ENCODE results near the gene CPNE7. TPM values are rescaled to one million over a fixed set of nuclear protein-coding genes. Genes with fewer than 3 reads are reported as not detected.

CPNE7 gene
- polyA plus RNA-seq, 3 donors from 2014 or later: 1.9 to 5.1 TPM; not detected in 1

- H3K4me1 Mint-ChIP-seq: no peaks in the 10 kb centered on the region
- H3K27ac Mint-ChIP-seq: no peak overlapping the region
- H3K27me3 Mint-ChIP-seq (ENCODE audit: low read depth in 3 of 3): peaks cover 0 to 1% (median 0%) of the 10 kb centered on the region in 3 donors
- H3K36me3 Mint-ChIP-seq: peaks cover 0 to 22% (median 9%) of the 10 kb centered on the region in 3 donors
- no peak for DNase-seq
- H3K4me3 Mint-ChIP-seq: no peak overlapping the region
- no peaks in the 10 kb centered on the region for H3K9me3 Mint-ChIP-seq
These were observed 30.9 kb upstream of the CPNE7 start for GRCh38 chr16:89544713-89545043.

DNA sequence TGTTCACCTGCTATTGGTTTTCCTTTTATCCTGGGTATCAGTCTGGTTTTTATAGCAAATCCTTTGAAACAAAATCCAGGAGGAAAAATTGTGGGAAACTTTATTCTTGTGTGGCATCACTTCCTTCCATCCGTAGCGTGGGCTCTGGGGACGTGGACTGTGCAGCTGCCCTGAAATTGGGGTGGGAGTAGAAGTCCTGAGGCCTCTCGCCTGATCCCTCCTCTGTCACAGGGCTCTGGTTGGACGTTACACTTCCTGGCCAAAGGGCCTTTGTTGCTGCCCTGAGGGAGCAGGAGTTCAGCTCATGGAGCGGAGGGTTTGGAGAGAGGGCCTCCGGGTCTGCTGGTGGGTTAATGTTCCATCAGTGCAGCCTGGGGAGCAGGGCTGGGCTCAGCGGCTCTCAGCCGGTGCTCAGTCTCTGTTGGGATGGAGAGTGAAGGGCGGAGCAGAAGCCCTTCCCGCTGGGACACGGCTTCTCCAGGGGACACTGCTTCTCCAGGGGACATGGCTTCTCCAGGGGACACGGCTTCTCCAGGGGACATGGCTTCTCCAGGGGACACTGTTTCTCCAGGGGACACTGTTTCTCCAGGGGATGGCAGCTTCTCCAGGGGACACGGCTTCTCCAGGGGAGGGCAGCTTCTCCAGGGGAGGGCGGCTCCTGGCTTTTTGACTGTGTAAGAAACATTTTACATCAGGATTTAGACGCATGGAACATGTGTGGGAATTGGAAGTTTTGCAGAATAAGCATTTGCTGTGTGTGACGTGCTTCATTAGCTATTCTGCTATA is 30.3 kb upstream of the CPNE7 start:
- H3K4me1 Mint-ChIP-seq: no peaks in the 10 kb centered on the region
- H3K27me3 Mint-ChIP-seq (ENCODE audit: low read depth in 3 of 3): peaks cover 0 to 1% (median 0%) of the 10 kb centered on the region in 3 donors
- no peak for DNase-seq
- H3K9me3 Mint-ChIP-seq: no peaks in the 10 kb centered on the region
- H3K36me3 Mint-ChIP-seq: peaks cover 0 to 22% (median 7%) of the 10 kb centered on the region in 3 donors
- H3K4me3 Mint-ChIP-seq: no peak overlapping the region
- no peak overlapping the region for H3K27ac Mint-ChIP-seq

DNA sequence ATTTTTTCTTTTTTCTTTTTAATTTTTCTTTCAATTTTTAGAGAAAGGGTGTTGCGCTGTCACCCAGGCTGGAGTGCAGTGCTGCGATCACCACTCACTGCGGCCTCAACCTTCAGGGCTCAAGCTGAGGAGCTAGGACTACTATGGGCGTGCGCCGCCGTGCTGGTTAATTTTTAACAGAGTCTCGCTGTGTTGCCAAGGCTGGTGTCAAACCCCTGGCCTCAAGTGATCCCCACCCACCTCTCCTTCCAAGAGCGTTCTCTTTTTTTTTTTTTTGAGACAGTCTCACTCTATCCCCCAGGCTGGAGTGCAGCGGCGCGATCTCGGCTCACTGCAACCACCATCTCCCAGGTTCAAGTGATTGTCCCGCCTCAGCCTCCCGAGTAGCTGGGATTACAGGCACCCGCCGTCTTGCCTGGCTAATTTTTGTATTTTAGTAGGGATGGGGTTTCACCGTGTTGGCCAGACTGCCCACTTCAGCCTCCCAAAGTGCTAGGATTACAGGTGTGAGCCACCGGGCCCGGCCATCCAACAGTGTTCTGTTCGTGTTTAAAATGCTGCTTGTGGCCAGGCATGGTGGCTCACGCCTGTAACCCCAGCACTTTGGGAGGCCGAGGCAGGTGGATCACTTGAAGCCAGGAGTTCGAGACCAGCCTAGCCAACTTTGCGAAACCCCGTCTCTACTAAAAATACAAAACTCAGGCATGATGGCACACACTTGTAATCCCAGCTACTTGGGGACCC is 29.6 kb upstream of the CPNE7 start:
- Mint-ChIP-seq H3K9me3 (no peaks in the 10 kb centered on the region), H3K27me3 (ENCODE audit: low read depth in 3 of 3) (peaks cover 0 to 1% (median 0%) of the 10 kb centered on the region in 3 donors), H3K4me3 (no peak overlapping the region), H3K27ac (no peak overlapping the region), H3K4me1 (no peaks in the 10 kb centered on the region), H3K36me3 (peaks cover 0 to 22% (median 7%) of the 10 kb centered on the region in 3 donors)
- DNase-seq: no peak

DNA sequence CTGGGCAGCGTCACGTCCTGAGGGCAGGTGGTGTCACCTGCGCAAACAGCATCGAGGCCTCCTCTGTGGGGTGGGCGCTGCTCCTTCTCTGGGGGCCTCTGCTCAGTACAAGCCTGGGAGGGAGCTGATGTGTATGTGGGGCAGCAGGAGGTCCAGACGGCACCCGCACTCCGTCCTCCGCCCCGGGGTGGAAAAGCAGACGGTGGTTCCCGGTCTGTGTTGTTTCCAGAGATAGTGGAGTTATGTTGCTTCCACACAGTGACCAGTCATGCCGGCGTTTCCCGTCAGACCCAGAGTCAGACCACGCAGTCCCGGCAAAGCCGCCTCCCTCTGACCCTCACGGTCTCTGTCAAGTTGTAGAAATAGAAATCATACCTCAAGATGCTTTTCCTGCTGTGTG is 28.8 kb upstream of the CPNE7 start:
- no peaks in the 10 kb centered on the region for H3K9me3 Mint-ChIP-seq
- H3K4me3 Mint-ChIP-seq: no peak overlapping the region
- H3K27me3 Mint-ChIP-seq (ENCODE audit: low read depth in 3 of 3): no peaks in the 10 kb centered on the region
- peaks cover 0 to 27% (median 3%) of the 10 kb centered on the region in 3 donors for H3K36me3 Mint-ChIP-seq
- H3K27ac Mint-ChIP-seq: no peak overlapping the region
- no peak for DNase-seq
- no peaks in the 10 kb centered on the region for H3K4me1 Mint-ChIP-seq

DNA sequence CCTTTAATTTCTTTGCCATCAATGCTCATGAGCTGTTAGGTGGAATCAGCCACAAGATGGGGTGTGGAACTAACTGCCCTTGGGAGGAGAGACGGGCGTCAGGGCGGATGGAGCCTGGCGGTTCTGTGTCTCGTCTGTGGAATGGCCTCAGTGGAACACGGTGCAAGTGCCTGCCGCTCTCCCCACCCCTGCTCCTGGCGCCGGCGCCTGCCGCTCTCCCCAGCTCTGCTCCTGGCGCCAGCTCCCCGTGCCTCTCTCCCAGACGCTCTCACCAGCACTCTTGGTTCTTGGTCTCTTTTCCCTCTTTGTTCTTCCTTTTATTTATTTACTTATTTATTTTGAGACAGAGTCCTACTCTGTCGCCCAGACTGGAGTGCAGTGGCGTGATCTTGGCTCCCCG is 28.3 kb upstream of the CPNE7 start:
- Mint-ChIP-seq H3K9me3 (no peaks in the 10 kb centered on the region), H3K27ac (no peak overlapping the region), H3K36me3 (peaks cover 0 to 26% (median 3%) of the 10 kb centered on the region in 3 donors), H3K4me3 (no peak overlapping the region), H3K27me3 (ENCODE audit: low read depth in 3 of 3) (peaks cover 0 to 1% (median 0%) of the 10 kb centered on the region in 3 donors), H3K4me1 (no peaks in the 10 kb centered on the region)
- no peak for DNase-seq

DNA sequence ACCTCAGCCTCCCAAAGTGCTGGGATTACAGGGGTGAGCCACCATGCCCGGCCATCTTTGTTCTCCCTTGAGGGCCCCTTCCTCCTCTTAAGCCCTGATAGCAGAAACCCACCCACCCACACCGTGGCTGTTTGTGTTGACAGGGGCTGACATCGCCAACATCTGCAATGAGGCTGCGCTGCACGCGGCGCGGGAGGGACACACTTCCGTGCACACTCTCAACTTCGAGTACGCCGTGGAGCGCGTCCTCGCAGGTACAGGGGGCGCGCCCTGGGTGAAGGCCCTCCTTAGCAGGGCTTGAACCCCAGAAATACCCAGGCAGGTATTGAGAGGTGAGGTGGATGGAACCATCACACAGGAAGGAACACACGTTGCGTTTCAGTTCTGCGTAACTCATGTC is 27.7 kb upstream of the CPNE7 start:
- H3K4me3 Mint-ChIP-seq: no peak overlapping the region
- H3K27me3 Mint-ChIP-seq (ENCODE audit: low read depth in 3 of 3): peaks cover 0 to 1% (median 0%) of the 10 kb centered on the region in 3 donors
- H3K36me3 Mint-ChIP-seq: peaks cover 4 to 25% (median 7%) of the 10 kb centered on the region in 3 donors
- DNase-seq: no peak
- no peaks in the 10 kb centered on the region for H3K4me1 Mint-ChIP-seq
- no peaks in the 10 kb centered on the region for H3K9me3 Mint-ChIP-seq
- no peak overlapping the region for H3K27ac Mint-ChIP-seq

DNA sequence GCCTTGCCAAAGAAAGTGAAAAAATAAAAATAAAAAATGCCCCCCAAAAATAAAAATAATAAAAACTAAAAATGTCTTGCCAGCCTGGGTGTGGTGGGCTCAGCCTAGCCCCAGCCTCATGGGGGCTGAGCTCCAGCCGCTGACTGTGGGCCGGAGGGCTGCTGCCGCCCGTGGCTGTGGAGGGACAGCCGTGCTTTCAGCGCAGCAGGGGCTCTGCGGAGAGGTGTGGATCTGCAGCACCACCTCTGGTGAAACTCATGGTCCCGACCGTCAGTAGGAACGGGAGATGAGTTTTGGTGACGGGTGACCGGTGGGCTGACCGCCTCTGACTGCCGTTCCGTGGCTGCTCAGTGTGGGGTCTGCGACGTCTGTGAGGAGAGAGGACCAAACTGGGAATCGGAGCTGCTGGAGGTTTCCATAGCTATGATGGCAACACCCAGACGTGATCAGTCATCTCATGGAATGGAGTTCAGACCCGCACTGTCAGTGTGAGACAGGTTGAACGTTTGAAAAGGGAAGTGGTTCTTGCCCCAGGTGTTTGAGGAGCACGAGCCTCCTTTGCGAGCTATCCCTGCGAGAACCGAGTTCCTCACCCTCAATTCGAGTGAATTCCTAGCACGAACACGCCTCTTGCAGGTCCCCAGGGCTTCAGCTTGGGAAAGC is 27.1 kb upstream of the CPNE7 start:
- Mint-ChIP-seq H3K9me3 (no peaks in the 10 kb centered on the region), H3K27ac (no peak overlapping the region), H3K4me1 (no peaks in the 10 kb centered on the region), H3K4me3 (no peak overlapping the region), H3K36me3 (peaks cover 4 to 25% (median 11%) of the 10 kb centered on the region in 3 donors), H3K27me3 (ENCODE audit: low read depth in 3 of 3) (peaks cover 0 to 1% (median 0%) of the 10 kb centered on the region in 3 donors)
- no peak for DNase-seq

DNA sequence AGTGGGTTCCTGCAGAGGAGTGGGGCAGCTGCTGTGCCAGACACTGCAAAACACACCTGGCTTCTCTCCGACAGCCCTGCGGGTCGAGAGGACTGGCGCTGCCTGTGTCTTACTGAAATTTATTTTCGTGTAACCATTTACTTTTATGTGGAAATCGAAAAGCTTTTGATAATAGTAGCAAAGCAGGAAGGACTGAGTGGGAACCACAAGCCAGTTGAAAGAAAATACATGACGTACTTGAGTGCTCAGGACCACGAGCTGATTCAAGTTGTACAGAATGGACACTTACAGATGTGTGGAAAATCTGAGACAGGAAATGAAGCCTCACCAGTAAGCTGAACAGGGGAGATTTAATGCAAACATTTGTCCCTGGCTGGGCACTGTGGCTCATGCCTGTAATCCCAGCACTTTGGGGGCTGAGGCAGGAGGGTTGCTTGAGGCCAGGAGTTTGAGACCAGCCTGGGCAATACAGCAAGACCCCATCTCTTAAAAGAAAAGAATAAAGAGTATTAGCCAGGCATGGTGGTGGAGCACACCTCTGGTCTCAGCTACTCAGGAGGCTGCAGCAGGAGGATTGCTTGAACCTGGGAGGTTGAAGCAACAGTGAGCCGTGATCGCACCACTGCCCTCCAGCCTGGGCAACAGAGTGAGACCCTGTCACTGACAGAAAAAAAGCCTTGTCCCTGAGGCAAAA is 26.4 kb upstream of the CPNE7 start:
- Mint-ChIP-seq H3K9me3 (no peaks in the 10 kb centered on the region), H3K4me1 (no peaks in the 10 kb centered on the region), H3K27ac (no peak overlapping the region), H3K36me3 (peaks cover 4 to 25% (median 11%) of the 10 kb centered on the region in 3 donors), H3K4me3 (no peak overlapping the region), H3K27me3 (ENCODE audit: low read depth in 3 of 3) (peaks cover 0 to 1% (median 0%) of the 10 kb centered on the region in 3 donors)
- DNase-seq: no peak

DNA sequence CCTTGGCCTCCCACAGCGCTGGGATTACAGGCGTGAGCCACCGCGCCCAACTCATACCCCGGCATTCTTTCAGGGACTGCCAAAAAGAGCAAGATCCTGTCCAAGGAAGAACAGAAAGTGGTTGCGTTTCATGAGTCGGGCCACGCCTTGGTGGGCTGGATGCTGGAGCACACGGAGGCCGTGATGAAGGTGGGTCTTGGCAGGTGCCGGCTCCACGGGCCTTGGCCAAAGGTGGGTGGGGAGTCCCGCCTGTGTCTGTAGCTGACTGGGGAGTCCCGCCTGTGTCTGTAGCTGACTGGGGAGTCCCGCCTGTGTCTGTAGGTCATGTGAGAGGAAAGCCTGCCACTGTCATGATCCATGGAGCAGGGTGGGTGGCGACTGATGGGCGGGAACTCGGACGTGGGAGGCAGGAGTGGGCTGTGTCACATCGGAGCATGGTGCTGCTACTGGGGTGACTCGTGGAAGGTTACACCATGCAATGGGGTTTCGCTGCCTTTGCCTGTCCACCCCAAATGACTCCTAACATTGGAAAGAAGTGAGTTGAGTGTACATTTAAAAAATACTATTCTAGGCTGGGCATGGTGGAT is 25.0 kb upstream of the CPNE7 start:
- peaks cover 0 to 1% (median under 1%) of the 10 kb centered on the region in 3 donors for H3K27me3 Mint-ChIP-seq (ENCODE audit: low read depth in 3 of 3)
- no peak overlapping the region for H3K27ac Mint-ChIP-seq

DNA sequence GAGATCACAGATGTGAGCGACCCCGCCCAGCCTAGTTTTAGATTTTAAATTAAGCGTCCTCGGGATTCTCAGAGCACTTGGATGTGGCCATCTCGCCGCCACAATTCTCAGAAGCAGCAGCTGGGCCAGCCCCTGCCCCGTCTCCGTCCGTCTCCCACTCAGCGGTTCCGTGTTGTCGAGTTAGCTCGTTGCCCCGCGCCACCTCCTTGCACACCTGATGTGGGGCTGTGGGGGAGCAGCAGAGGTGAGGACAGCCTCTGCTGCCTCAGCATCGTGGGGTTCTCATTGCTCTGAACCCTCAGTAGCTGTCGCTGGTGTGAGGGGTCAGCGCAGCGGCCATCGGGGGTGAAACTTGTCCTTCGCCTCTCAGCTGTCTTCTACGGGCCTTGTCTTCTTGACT is 23.2 kb upstream of the CPNE7 start:
- H3K36me3 Mint-ChIP-seq: peaks cover 10 to 30% (median 11%) of the 10 kb centered on the region in 3 donors
- H3K9me3 Mint-ChIP-seq: no peaks in the 10 kb centered on the region
- no peak for DNase-seq
- no peak overlapping the region for H3K4me3 Mint-ChIP-seq
- no peak overlapping the region for H3K27ac Mint-ChIP-seq
- peaks cover 0 to 5% (median 2%) of the 10 kb centered on the region in 3 donors for H3K27me3 Mint-ChIP-seq (ENCODE audit: low read depth in 3 of 3)
- peaks cover 2 to 3% of the 10 kb centered on the region in 2 donors for H3K4me1 Mint-ChIP-seq

More for the DNA sequence above, 25.0 kb upstream of the CPNE7 start:
- peaks cover 4 to 25% (median 11%) of the 10 kb centered on the region in 3 donors for H3K36me3 Mint-ChIP-seq
- H3K9me3 Mint-ChIP-seq: no peaks in the 10 kb centered on the region
- no peak for DNase-seq
- H3K4me3 Mint-ChIP-seq: no peak overlapping the region
- H3K4me1 Mint-ChIP-seq: no peaks in the 10 kb centered on the region

DNA sequence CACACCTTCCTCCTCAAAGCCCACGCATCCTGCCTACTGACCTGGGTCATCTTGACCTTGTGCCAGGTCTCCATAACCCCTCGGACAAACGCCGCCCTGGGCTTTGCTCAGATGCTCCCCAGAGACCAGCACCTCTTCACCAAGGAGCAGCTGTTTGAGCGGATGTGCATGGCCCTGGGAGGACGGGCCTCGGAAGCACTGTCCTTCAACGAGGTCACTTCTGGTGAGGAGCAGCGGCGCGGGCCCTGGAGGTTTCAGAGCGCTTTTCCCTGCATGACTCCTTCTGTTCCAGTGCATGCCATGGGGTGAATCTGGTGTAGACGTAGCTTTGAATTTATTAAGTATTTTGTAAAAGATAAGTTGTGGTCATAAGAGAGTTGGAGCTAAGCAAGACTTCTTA is 22.6 kb upstream of the CPNE7 start:
- H3K27me3 Mint-ChIP-seq (ENCODE audit: low read depth in 3 of 3): peaks cover 0 to 5% (median 2%) of the 10 kb centered on the region in 3 donors
- H3K36me3 Mint-ChIP-seq: peaks cover 10 to 28% (median 11%) of the 10 kb centered on the region in 3 donors
- DNase-seq: no peak
- peak overlapping the region in 1 of 6 donors; percentile 28 for H3K27ac Mint-ChIP-seq
- no peaks in the 10 kb centered on the region for H3K9me3 Mint-ChIP-seq
- H3K4me3 Mint-ChIP-seq: no peak overlapping the region
- H3K4me1 Mint-ChIP-seq: peaks cover 6 to 7% of the 10 kb centered on the region in 2 donors

DNA sequence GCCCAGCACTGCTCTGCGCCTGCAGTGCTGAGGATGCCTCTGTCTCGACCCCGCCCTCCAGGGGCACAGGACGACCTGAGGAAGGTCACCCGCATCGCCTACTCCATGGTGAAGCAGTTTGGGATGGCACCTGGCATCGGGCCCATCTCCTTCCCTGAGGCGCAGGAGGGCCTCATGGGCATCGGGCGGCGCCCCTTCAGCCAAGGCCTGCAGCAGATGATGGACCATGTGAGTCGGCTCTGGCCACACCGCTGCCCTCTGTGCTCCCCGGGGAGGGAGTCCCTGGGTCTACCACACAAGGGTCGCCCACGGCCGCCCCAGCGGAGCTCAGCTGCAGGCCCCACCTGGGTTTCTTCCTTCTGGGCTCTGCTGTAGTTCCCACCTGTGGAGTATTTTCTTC is 21.8 kb upstream of the CPNE7 start:
- no peak overlapping the region for H3K4me3 Mint-ChIP-seq
- peaks cover 7 to 21% (median 10%) of the 10 kb centered on the region in 3 donors for H3K36me3 Mint-ChIP-seq
- peaks cover 0 to 5% (median 2%) of the 10 kb centered on the region in 3 donors for H3K27me3 Mint-ChIP-seq (ENCODE audit: low read depth in 3 of 3)
- H3K4me1 Mint-ChIP-seq: peaks cover 6 to 7% of the 10 kb centered on the region in 2 donors
- no peaks in the 10 kb centered on the region for H3K9me3 Mint-ChIP-seq
- DNase-seq: no peak
- no peak overlapping the region for H3K27ac Mint-ChIP-seq

DNA sequence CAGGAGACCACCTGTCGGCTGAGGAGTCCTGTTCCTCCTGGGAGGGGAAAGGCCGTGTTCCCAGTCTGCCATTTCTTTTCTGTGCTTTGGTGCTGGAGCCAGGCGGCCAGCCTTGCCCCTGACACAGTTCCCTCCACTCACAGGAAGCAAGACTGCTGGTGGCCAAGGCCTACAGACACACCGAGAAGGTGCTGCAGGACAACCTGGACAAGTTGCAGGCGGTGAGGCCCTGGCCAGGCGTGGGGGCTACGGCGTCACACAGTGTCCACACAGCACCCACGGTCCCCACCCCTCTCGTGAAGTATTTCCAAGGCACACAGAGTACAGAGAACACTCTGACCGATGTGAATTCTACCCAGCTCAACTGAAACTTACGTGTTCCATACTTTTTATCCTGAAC is 21.2 kb upstream of the CPNE7 start:
- peaks cover 0 to 5% (median 2%) of the 10 kb centered on the region in 3 donors for H3K27me3 Mint-ChIP-seq (ENCODE audit: low read depth in 3 of 3)
- no peak for DNase-seq
- no peak overlapping the region for H3K27ac Mint-ChIP-seq
- peaks cover 6 to 7% of the 10 kb centered on the region in 2 donors for H3K4me1 Mint-ChIP-seq
- no peaks in the 10 kb centered on the region for H3K9me3 Mint-ChIP-seq
- H3K4me3 Mint-ChIP-seq: no peak overlapping the region
- H3K36me3 Mint-ChIP-seq: peaks cover 7 to 18% (median 10%) of the 10 kb centered on the region in 3 donors

All from immature natural killer cell (primary cell).